SK-N-SH (cell line): ENCODE data around the gene HDLBP.

ENCODE experiments used
- EP300 ChIP-seq, 2 experiments: IDR thresholded peaks; 2 replicates each; pipeline versions ENCODE4 v1.4.0 to v1.6.1; 2012; ENCODE audit warnings: borderline replicate concordance in 1 of 2, low read depth in 1 of 2, low read length in 1 of 2
- EZH2phosphoT487 ChIP-seq: fragments of 200-600 bp; sonication (generic); IDR thresholded peaks from 2 replicates; pipeline ENCODE4 v1.6.1; 2017; ENCODE audit warnings: low read depth, mixed run types, mild to moderate bottlenecking, antibody characterized with exemption, moderate library complexity, borderline replicate concordance
- POLR2AphosphoS5 ChIP-seq: IDR thresholded peaks from 2 replicates; pipeline ENCODE4 v1.6.1; 2012; ENCODE audit warnings: low read depth, low read length
- SIN3A ChIP-seq: IDR thresholded peaks from 2 replicates; pipeline ENCODE4 v1.6.1; 2012; ENCODE audit warnings: low read depth, mild to moderate bottlenecking, low read length, moderate library complexity, borderline replicate concordance
- SMC3 ChIP-seq: IDR thresholded peaks from 2 replicates; pipeline ENCODE4 v1.6.1; 2012; ENCODE audit warnings: low read depth, low read length, improper control_type of control experiment
- TAF1 ChIP-seq: IDR thresholded peaks from 2 replicates; pipeline ENCODE4 v1.6.1; 2012; ENCODE audit warnings: low read depth, mild to moderate bottlenecking, low read length, moderate library complexity, borderline replicate concordance
- TCF12 ChIP-seq: IDR thresholded peaks from 2 replicates; pipeline ENCODE4 v1.4.0; 2012
- TF ChIP-seq, protein P1 (sequence below): IDR thresholded peaks from 2 replicates; pipeline ENCODE4 v1.4.0; 2012; ENCODE audit warnings: low read depth
- TF ChIP-seq, protein P2 (sequence below): fragments of 200-600 bp; sonication (generic); IDR thresholded peaks from 2 replicates; pipeline ENCODE4 v1.6.1; 2017; ENCODE audit warnings: antibody characterized with exemption, mild to moderate bottlenecking, moderate library complexity

DNA sequence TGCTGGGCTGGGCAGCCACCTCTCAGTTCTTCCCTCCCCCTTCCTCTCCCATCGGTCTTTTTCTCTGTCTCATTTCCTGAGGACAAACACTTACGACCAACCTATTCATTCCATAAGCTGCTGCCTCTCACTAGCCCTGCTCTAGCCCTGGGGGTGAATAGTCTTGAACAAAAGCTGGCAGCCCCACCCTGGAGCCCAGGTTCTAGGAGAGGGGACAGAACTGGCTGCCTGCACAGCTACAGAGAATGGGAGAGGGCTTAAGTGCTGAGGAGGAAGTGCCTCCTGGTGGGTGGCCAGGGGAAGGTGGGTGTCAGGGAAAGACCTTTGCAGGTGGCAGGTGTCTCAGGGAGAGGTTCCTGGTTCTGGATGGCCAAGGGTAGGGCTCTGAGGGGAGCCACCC lies 104.2 kb downstream of the HDLBP start:
- TF ChIP-seq, protein P1, sequence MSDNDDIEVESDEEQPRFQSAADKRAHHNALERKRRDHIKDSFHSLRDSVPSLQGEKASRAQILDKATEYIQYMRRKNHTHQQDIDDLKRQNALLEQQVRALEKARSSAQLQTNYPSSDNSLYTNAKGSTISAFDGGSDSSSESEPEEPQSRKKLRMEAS: no peak
- TF ChIP-seq POLR2AphosphoS5: no peak
- TF ChIP-seq, protein P2, sequence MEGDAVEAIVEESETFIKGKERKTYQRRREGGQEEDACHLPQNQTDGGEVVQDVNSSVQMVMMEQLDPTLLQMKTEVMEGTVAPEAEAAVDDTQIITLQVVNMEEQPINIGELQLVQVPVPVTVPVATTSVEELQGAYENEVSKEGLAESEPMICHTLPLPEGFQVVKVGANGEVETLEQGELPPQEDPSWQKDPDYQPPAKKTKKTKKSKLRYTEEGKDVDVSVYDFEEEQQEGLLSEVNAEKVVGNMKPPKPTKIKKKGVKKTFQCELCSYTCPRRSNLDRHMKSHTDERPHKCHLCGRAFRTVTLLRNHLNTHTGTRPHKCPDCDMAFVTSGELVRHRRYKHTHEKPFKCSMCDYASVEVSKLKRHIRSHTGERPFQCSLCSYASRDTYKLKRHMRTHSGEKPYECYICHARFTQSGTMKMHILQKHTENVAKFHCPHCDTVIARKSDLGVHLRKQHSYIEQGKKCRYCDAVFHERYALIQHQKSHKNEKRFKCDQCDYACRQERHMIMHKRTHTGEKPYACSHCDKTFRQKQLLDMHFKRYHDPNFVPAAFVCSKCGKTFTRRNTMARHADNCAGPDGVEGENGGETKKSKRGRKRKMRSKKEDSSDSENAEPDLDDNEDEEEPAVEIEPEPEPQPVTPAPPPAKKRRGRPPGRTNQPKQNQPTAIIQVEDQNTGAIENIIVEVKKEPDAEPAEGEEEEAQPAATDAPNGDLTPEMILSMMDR: no peak
- TF ChIP-seq SIN3A: no peak
- TF ChIP-seq SMC3: no peak
- TF ChIP-seq EZH2phosphoT487: no peak
- TF ChIP-seq EP300 (IDR thresholded peaks at IDR 0.05; ENCODE audit: borderline replicate concordance in 1 of 2, low read depth in 1 of 2, low read length in 1 of 2): no peak
- TF ChIP-seq TAF1: no peak
- TF ChIP-seq TCF12: no peak
